Stimulated activated CD4-positive, alpha-beta T cell treated with anti-CD3 and anti-CD28 coated beads, Interleukin-15, amount 100 ng/mL, for 1 hour (primary cell): ENCODE measurements around the gene RASL10B.

Experiments
- DNase-seq, 2 donors: peaks; one replicate each; pipeline ENCODE4 v3.0.0-alpha.2; 2020; ENCODE audit warnings: low read depth in 1 of 2, low spot score in 1 of 2

Gene RASL10B

GRCh38 chr17:35791681-35792350, 60.4 kb downstream of the RASL10B start:
- DNase-seq: no peak
